MG63 (cell line): ENCODE data around the gene COX14. TPM values are rescaled to one million over a fixed set of nuclear protein-coding genes. Genes with fewer than 3 reads are reported as not detected.
A peak's percentile ranks its signal among the peaks of the same experiment; 100 is the strongest.

Experiments used
- DNase-seq: peaks from one replicate; pipeline ENCODE4 v3.0.0-alpha.2; 2020
- H3K27me3 ChIP-seq: fragments of 250-450 bp; sonication (Bioruptor Pico); 2 replicates; pipeline ENCODE4 v1.5.1; 2020; ENCODE audit warnings: mild to moderate bottlenecking, moderate library complexity
- H3K36me3 ChIP-seq: fragments of 250-450 bp; sonication (Bioruptor Pico); 2 replicates; pipeline ENCODE4 v1.5.1; 2020; ENCODE audit warnings: mild to moderate bottlenecking, moderate library complexity
- H3K4me3 ChIP-seq: fragments of 250-450 bp; sonication (Bioruptor Pico); 2 replicates; pipeline ENCODE4 v1.5.1; 2020; ENCODE audit warnings: mild to moderate bottlenecking, moderate library complexity
- H3K9me3 ChIP-seq: fragments of 250-450 bp; sonication (Bioruptor Pico); 2 replicates; pipeline ENCODE4 v1.5.1; 2020; ENCODE audit warnings: mild to moderate bottlenecking, moderate library complexity
- total RNA-seq: library from RNA; depleted of rRNA; stranded (reverse); fragments of >200 nt; shearing (Covaris generic); gene quantifications from 2 replicates; pipeline ENCODE4 v1.2.3, GENCODE V29; 2014; ENCODE audit warnings: low replicate concordance; rRNA removed

COX14 gene
- 20.1 and 39.3 TPM in 2 replicates for total RNA-seq

- Histone ChIP-seq H3K9me3 (no peaks in the 10 kb centered on the region), H3K27me3 (no peaks in the 10 kb centered on the region), H3K4me3 (peak within 1 kb of the TSS; percentile 80), H3K36me3 (peaks cover 5% of the 10 kb centered on the region)
- DNase-seq: peak; percentile 98
These were observed at the start of gene COX14 for GRCh38 chr12:50111693-50112455. COX14 (plus strand) TSS chr12:50112236; CDS start chr12:50120044, 7,808 bp downstream.

- Histone ChIP-seq H3K36me3 (no peaks in the 10 kb centered on the region), H3K9me3 (no peaks in the 10 kb centered on the region), H3K27me3 (no peaks in the 10 kb centered on the region), H3K4me3 (no peak overlapping the region)
- no peak for DNase-seq
These were observed 49.1 kb upstream of the COX14 start for GRCh38 chr12:50062728-50063460.

DNA sequence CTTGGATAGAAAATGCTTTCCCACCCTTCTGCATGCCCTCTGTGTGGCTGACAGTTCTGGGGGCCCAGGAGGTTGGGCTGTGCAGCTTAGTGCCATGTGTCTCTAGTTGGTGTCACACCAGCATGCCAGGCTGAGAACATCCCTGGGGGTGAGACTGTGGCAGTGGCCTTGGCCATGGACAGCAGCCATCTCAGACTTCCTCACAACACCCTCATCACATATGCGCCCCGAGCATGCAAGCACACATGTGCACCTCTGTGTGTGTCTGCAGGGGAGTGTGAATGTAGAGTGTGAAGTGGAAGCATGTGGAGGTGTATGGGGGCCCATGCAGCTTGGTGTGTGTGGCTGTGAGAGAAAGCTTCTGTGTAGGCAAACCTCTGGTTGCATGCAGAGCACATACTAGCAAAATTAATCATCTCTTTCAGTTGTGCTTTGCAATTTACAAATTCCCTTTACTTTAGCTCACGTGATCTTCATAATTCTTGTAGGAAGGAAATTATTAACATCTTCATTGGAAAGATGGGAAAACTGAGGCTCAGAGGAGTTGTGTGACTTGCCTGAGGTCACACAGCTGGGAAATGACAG lies 46.2 kb upstream of the COX14 start:
- Histone ChIP-seq H3K4me3 (no peak overlapping the region), H3K9me3 (no peaks in the 10 kb centered on the region), H3K36me3 (no peaks in the 10 kb centered on the region), H3K27me3 (no peaks in the 10 kb centered on the region)
- no peak for DNase-seq

GRCh38 chr12:50066402-50066801 lies 45.6 kb upstream of the COX14 start:
- Histone ChIP-seq H3K9me3 (no peaks in the 10 kb centered on the region), H3K27me3 (no peaks in the 10 kb centered on the region), H3K4me3 (no peak overlapping the region), H3K36me3 (no peaks in the 10 kb centered on the region)
- DNase-seq: peak; percentile 36

DNA sequence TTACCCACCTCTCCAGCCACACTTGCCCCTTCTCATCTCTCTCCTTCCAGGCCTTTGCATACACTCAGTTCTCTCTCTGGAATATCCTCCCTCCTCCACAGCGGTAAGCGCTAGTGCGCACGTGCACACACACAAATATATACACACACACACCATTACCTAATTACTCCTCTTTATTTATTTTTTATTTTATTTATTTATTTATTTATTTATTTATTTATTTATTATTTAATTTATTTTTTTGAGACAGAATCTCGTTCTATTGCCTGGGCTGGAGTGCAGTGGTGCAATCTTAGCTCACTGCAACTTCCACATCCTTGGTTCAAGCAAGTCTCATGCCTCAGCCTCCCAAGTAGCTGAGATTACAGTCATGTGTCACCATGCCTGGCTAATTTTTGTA lies 43.0 kb upstream of the COX14 start:
- no peaks in the 10 kb centered on the region for H3K27me3 ChIP-seq
- DNase-seq: no peak
- H3K4me3 ChIP-seq: no peak overlapping the region
- H3K9me3 ChIP-seq: no peaks in the 10 kb centered on the region
- H3K36me3 ChIP-seq: no peaks in the 10 kb centered on the region

GRCh38 chr12:50069539-50069938 lies 42.5 kb upstream of the COX14 start:
- Histone ChIP-seq H3K4me3 (no peak overlapping the region), H3K27me3 (no peaks in the 10 kb centered on the region), H3K36me3 (no peaks in the 10 kb centered on the region), H3K9me3 (no peaks in the 10 kb centered on the region)
- DNase-seq: no peak

DNA sequence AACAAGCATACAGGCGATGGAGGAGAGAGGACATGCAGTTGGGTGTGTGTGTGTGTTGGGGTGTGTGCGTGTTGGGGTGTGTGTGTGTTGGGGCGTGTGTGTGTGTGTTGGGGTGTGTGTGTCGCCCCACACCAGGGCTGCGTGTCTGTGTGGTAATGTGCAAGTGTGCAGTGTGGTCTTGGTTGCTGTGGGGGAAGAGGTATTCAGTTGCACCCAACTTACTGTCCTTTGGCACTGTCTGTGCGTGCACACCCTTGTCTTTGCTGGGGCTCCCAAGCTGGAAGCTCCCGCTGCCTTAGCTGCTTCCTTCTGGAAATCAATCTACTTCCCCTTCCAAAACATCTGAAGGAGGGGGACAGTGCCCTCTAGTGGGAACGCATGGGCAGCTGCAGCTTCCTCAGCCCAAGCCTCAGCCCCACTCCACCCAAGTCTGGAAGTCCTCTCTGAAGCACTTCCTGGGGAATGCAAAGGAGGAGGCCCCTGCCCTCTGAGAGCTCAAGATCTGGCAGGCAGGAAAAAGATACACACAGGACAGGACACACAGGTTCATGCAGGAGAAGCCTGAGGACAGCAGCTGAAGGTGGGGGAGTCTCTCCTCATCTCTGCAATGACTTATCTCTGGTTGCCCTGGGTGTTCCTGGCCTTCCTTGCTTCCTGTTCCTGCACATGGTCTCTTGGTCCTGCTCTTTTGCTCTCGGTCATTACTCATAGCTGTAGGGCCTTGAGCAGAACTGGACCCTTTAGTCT lies 41.5 kb upstream of the COX14 start:
- DNase-seq: peak; percentile 73
- no peaks in the 10 kb centered on the region for H3K9me3 ChIP-seq
- H3K27me3 ChIP-seq: no peaks in the 10 kb centered on the region
- no peak overlapping the region for H3K4me3 ChIP-seq
- H3K36me3 ChIP-seq: no peaks in the 10 kb centered on the region

- H3K4me3 ChIP-seq: no peak overlapping the region
- DNase-seq: no peak
- no peaks in the 10 kb centered on the region for H3K9me3 ChIP-seq
- no peaks in the 10 kb centered on the region for H3K36me3 ChIP-seq
- no peaks in the 10 kb centered on the region for H3K27me3 ChIP-seq
These were observed 39.7 kb upstream of the COX14 start for GRCh38 chr12:50072198-50072907.

DNA sequence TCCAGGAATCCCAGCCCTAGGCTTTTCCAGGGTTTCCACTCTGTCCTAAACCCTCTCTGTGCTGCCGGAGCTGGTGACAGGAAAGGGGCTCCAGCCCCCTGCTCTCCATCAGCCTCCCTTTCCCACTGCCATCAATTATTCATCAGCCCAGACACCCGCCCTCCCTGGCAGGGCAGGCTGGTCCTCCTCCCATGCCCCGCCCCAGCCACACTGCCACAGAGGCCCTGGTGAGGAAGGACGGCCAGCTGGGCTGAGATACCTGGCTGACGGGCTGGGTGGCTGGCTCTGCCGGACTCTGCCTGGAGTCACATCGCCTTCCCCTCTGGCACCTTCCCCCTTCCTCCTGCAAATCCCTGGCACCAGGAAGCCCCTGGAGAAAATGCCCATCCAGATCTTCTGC lies 38.8 kb upstream of the COX14 start:
- Histone ChIP-seq H3K9me3 (no peaks in the 10 kb centered on the region), H3K36me3 (no peaks in the 10 kb centered on the region), H3K27me3 (no peaks in the 10 kb centered on the region), H3K4me3 (no peak overlapping the region)
- DNase-seq: no peak

GRCh38 chr12:50073712-50074111 lies 38.3 kb upstream of the COX14 start:
- H3K27me3 ChIP-seq: no peaks in the 10 kb centered on the region
- H3K9me3 ChIP-seq: no peaks in the 10 kb centered on the region
- H3K36me3 ChIP-seq: no peaks in the 10 kb centered on the region
- no peak overlapping the region for H3K4me3 ChIP-seq
- DNase-seq: no peak

GRCh38 chr12:50074936-50075807 lies 36.9 kb upstream of the COX14 start:
- Histone ChIP-seq H3K9me3 (no peaks in the 10 kb centered on the region), H3K4me3 (no peak overlapping the region), H3K27me3 (no peaks in the 10 kb centered on the region), H3K36me3 (no peaks in the 10 kb centered on the region)
- peak; percentile 84 for DNase-seq

GRCh38 chr12:50075808-50076170 lies 36.2 kb upstream of the COX14 start:
- Histone ChIP-seq H3K9me3 (no peaks in the 10 kb centered on the region), H3K4me3 (no peak overlapping the region), H3K36me3 (no peaks in the 10 kb centered on the region), H3K27me3 (no peaks in the 10 kb centered on the region)
- DNase-seq: no peak

GRCh38 chr12:50077099-50077498 lies 34.9 kb upstream of the COX14 start:
- DNase-seq: no peak
- H3K4me3 ChIP-seq: no peak overlapping the region
- H3K9me3 ChIP-seq: no peaks in the 10 kb centered on the region
- H3K27me3 ChIP-seq: no peaks in the 10 kb centered on the region
- no peaks in the 10 kb centered on the region for H3K36me3 ChIP-seq

DNA sequence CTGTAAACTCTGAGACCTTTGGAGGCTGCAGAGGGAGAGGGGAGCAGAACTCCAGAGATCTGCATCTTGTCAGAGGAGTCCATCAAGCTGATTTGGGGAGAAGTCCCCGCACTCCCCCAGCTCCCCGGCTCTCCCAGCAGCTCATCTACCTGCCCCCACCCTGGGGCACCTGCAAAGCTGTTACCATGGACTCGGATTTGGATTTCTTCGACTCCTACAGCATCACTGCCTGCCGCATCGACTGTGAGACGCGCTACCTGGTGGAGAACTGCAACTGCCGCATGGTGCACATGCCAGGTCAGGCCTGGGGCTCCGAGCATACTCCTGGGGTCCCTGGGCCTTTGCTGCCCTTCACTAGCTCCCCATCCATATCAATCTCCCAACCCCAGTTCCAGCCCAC lies 33.8 kb upstream of the COX14 start:
- Histone ChIP-seq H3K9me3 (no peaks in the 10 kb centered on the region), H3K36me3 (no peaks in the 10 kb centered on the region), H3K4me3 (no peak overlapping the region), H3K27me3 (no peaks in the 10 kb centered on the region)
- no peak for DNase-seq

- H3K4me3 ChIP-seq: no peak overlapping the region
- H3K27me3 ChIP-seq: no peaks in the 10 kb centered on the region
- no peaks in the 10 kb centered on the region for H3K9me3 ChIP-seq
- no peaks in the 10 kb centered on the region for H3K36me3 ChIP-seq
- no peak for DNase-seq
These were observed 32.3 kb upstream of the COX14 start for GRCh38 chr12:50079771-50080170.
